Testis (tissue), 2 donors: ENCODE results near the gene CCNJL.

Source experiments
- POLR2A ChIP-seq: fragments of 450-650 bp; IDR thresholded peaks from one replicate; pipeline ENCODE4 v1.6.1; 2017; ENCODE audit warnings: antibody characterized with exemption, mild to moderate bottlenecking, moderate library complexity
- TF ChIP-seq, protein P1 (sequence below), 3 experiments: fragments of 450-650 bp in 2 of 3; fragments of 200-600 bp in 1 of 3; sonication (generic) in 1 of 3; IDR thresholded peaks; one replicate each; pipeline ENCODE4 v1.5.1; 2016 to 2019; ENCODE audit warnings: antibody characterized with exemption in 3 of 3, mild to moderate bottlenecking in 2 of 3, moderate library complexity in 1 of 3

DNA sequence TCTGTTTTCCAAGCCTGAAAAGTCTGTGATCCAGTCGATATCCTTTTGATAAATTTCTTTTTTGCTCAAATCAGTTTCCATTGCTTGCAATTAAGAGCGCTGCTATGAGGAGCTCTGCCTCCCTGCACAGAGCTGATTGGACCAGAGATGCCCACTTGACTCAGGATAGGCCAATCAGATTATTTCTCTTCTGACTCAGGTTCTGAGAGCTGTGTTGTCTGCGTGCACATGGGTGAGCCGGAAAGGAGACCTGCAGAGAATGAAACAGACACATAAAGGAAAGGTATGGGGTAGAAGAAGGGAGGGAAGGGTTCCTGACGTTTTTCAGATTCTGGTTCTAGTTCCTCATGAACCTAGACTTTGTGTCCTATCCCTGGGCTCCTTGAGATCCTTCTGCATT is 98.8 kb downstream of the CCNJL start:
- no peak for TF ChIP-seq POLR2A
- TF ChIP-seq, protein P1, sequence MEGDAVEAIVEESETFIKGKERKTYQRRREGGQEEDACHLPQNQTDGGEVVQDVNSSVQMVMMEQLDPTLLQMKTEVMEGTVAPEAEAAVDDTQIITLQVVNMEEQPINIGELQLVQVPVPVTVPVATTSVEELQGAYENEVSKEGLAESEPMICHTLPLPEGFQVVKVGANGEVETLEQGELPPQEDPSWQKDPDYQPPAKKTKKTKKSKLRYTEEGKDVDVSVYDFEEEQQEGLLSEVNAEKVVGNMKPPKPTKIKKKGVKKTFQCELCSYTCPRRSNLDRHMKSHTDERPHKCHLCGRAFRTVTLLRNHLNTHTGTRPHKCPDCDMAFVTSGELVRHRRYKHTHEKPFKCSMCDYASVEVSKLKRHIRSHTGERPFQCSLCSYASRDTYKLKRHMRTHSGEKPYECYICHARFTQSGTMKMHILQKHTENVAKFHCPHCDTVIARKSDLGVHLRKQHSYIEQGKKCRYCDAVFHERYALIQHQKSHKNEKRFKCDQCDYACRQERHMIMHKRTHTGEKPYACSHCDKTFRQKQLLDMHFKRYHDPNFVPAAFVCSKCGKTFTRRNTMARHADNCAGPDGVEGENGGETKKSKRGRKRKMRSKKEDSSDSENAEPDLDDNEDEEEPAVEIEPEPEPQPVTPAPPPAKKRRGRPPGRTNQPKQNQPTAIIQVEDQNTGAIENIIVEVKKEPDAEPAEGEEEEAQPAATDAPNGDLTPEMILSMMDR (IDR thresholded peaks at IDR 0.05): no peak
